Measurements from ENCODE around the gene CTIF. TPM values are rescaled to one million over a fixed set of nuclear protein-coding genes. Genes with fewer than 3 reads are reported as not detected.

Gene CTIF
- total RNA-seq, 2 donors from 2014 or later = 30.6 to 61.2 TPM

GRCh38 chr18:48767090-48767690, 228.4 kb downstream of the CTIF start:
- Histone ChIP-seq H3K9me3 (no peaks in the 10 kb centered on the region), H3K36me3 (peaks cover 5% of the 10 kb centered on the region), H3K4me1 (peaks cover 0 to 96% of the 10 kb centered on the region in 2 donors), H3K27me3 (no peaks in the 10 kb centered on the region), H3K4me3 (no peak overlapping the region), H3K27ac (peak overlapping the region; percentile 84 to 90)
- TF ChIP-seq CTCF (IDR thresholded peaks at IDR 0.05) = no peak
- DNase-seq (ENCODE audit: low spot score) = no peak

GRCh38 chr18:48769006-48769636, 230.3 kb downstream of the CTIF start:
- peak in 1 of 2 donors; percentile 25 for TF ChIP-seq CTCF (IDR thresholded peaks at IDR 0.05)
- Histone ChIP-seq H3K4me3 (no peak overlapping the region), H3K36me3 (no peaks in the 10 kb centered on the region), H3K9me3 (no peaks in the 10 kb centered on the region), H3K4me1 (peaks cover 0 to 91% of the 10 kb centered on the region in 2 donors), H3K27ac (peak overlapping the region; percentile 84 to 90), H3K27me3 (no peaks in the 10 kb centered on the region)
- DNase-seq (ENCODE audit: low spot score) = no peak

GRCh38 chr18:48770243-48770642, 231.4 kb downstream of the CTIF start:
- peaks cover 0 to 86% of the 10 kb centered on the region in 2 donors for H3K4me1 ChIP-seq

GRCh38 chr18:48771641-48772375, 233.0 kb downstream of the CTIF start:
- peak overlapping the region; percentile 72 to 90 for H3K27ac ChIP-seq
- H3K4me1 ChIP-seq = peaks cover 0 to 82% of the 10 kb centered on the region in 2 donors
- no peaks in the 10 kb centered on the region for H3K9me3 ChIP-seq
- peak in 1 of 2 donors; percentile 9 for TF ChIP-seq CTCF (IDR thresholded peaks at IDR 0.05)
- H3K4me3 ChIP-seq = no peak overlapping the region
- no peaks in the 10 kb centered on the region for H3K27me3 ChIP-seq
- no peaks in the 10 kb centered on the region for H3K36me3 ChIP-seq
- DNase-seq (ENCODE audit: low spot score) = no peak

More at GRCh38 chr18:48770243-48770642, 231.4 kb downstream of the CTIF start:
- H3K27me3 ChIP-seq = no peaks in the 10 kb centered on the region
- no peak overlapping the region for H3K4me3 ChIP-seq
- no peak for TF ChIP-seq CTCF (IDR thresholded peaks at IDR 0.05)
- no peak for DNase-seq (ENCODE audit: low spot score)
- H3K27ac ChIP-seq = peak overlapping the region; percentile 84 to 90
- no peaks in the 10 kb centered on the region for H3K36me3 ChIP-seq
- H3K9me3 ChIP-seq = no peaks in the 10 kb centered on the region

- no peak for DNase-seq (ENCODE audit: low spot score)
- Histone ChIP-seq H3K4me1 (peaks cover 0 to 82% of the 10 kb centered on the region in 2 donors), H3K9me3 (no peaks in the 10 kb centered on the region), H3K27ac (peak overlapping the region; percentile 72 to 90), H3K36me3 (no peaks in the 10 kb centered on the region), H3K27me3 (no peaks in the 10 kb centered on the region), H3K4me3 (no peak overlapping the region)
- TF ChIP-seq CTCF (IDR thresholded peaks at IDR 0.05) = no peak
Measured at GRCh38 chr18:48772457-48772856, 233.6 kb downstream of the CTIF start.

All from right atrium auricular region (tissue), 2 donors.